AG04449 (cell line): ENCODE data around the gene MCRIP2.

Experiments
- CTCF ChIA-PET: fragments of 350-600 bp; formaldehyde crosslinking; extraction: SDS; loops from one replicate; lab custom pipeline; 2021; ENCODE audit warnings: antibody characterized with exemption; lab: Yijun Ruan, JAX
- POLR2A ChIA-PET: fragments of 400-600, 350-600 bp; formaldehyde crosslinking; extraction: SDS; loops from one replicate; lab custom pipeline; 2020; ENCODE audit warnings: antibody characterized with exemption, inconsistent platforms; lab: Yijun Ruan, JAX
- DNase-seq: peaks from one replicate; pipeline ENCODE4 v3.0.0-alpha.2; 2010; ENCODE audit warnings: low read depth, low spot score
- H3K4me3 ChIP-seq: 2 replicates; pipeline ENCODE4 v1.5.1; 2011; ENCODE audit warnings: low read depth, mild to moderate bottlenecking, control low read depth, low read length
- CTCF ChIP-seq: IDR thresholded peaks from one replicate; pipeline ENCODE4 v1.5.1; 2011; ENCODE audit warnings: mild to moderate bottlenecking, moderate library complexity, low read length, control low read depth, inconsistent platforms; ENCODE audit not compliant: insufficient read depth; ENCODE audit errors: missing control alignments

Gene MCRIP2

GRCh38 chr16:645852-646678 lies 4.4 kb downstream of the MCRIP2 start:
- H3K4me3 ChIP-seq, result no peak overlapping the region
- DNase-seq, result no peak
- TF ChIP-seq CTCF, result no peak
- POLR2A ChIA-PET, result no interaction called here
- CTCF ChIA-PET, result interaction anchor here (2.7 kb wide), 1 partner anchor 22 kb away, joined by 8 read pairs; the partner anchor contains the start of gene RHOT2

- CTCF ChIA-PET, result no interaction called here
- no peak for DNase-seq
- no peak for TF ChIP-seq CTCF
- POLR2A ChIA-PET, result no interaction called here
- H3K4me3 ChIP-seq, result no peak overlapping the region
Measured at GRCh38 chr16:646679-647172, 5.1 kb downstream of the MCRIP2 start.

- H3K4me3 ChIP-seq, result no peak overlapping the region
- CTCF ChIA-PET, result interaction anchor here (1.3 to 1.9 kb wide), 4 partner anchors 9 to 20 kb away, joined by 5 to 8 read pairs (median 7); partner anchors contain the start of gene RHOT2
- no peak for TF ChIP-seq CTCF
- POLR2A ChIA-PET, result interaction anchor here (0.8 kb wide), 1 partner anchor 11 kb away, joined by 3 read pairs; the partner anchor contains the start of gene METTL26
- DNase-seq, result no peak
Measured at GRCh38 chr16:647173-647902, 5.7 kb downstream of the MCRIP2 start.

- CTCF ChIA-PET, result interaction anchor here (0.9 to 1.9 kb wide), 5 partner anchors 10 to 62 kb away, joined by 4 to 8 read pairs (median 6); partner anchors contain the start of gene RHOT2
- TF ChIP-seq CTCF, result peak; percentile 62
- H3K4me3 ChIP-seq, result peak overlapping the region; percentile 74
- POLR2A ChIA-PET, result interaction anchor here (0.8 kb wide), 1 partner anchor 12 kb away, joined by 3 read pairs; the partner anchor contains the start of gene METTL26
- DNase-seq, result no peak
Measured at GRCh38 chr16:648071-648780, 6.6 kb downstream of the MCRIP2 start.

- H3K4me3 ChIP-seq, result peak within 1 kb of the TSS; percentile 74
- ChIA-PET CTCF (interaction anchor here (0.8 to 2.1 kb wide), 8 partner anchors 10 to 62 kb away, joined by 3 to 11 read pairs (median 7); partner anchors contain the start of gene RHOT2), POLR2A (interaction anchor here (0.7 to 1.1 kb wide), 3 partner anchors 12 to 32 kb away, joined by 3 read pairs; no protein-coding TSS in a partner anchor)
- no peak for TF ChIP-seq CTCF
- DNase-seq, result peak; percentile 28
Measured at GRCh38 chr16:648781-649589, 7.4 kb downstream of the MCRIP2 start, which contains the start of gene WDR90. Gene WDR90, plus strand, starts transcription at chr16:649365. Its CDS starts 52 bp downstream, at chr16:649417.
